NCI-H146 treated with DMSO at 0.1 percent for 48 hours (cell line): Measurements from ENCODE around the gene PYGL.
"Not testable (repeated sequence)": the region's sequence is repeated elsewhere in the genome, so short reads cannot be mapped to it uniquely, and the experiment has no call there.

Experiments used
- DNase-seq: peaks from one replicate; lab custom pipeline; 2025; ENCODE audit not compliant: unreplicated experiment; lab: John Stamatoyannopoulos, UW

PYGL gene

GRCh38 chr14:50955373-50956043 is 11.2 kb upstream of the PYGL start:
- peak; percentile 42 for DNase-seq

- DNase-seq, result peak; percentile 8
Measured at GRCh38 chr14:50954811-50955372, 10.6 kb upstream of the PYGL start.

GRCh38 chr14:50953502-50953901 is 9.2 kb upstream of the PYGL start:
- DNase-seq, result no peak

- no peak for DNase-seq
Measured at GRCh38 chr14:50951032-50951431, 6.7 kb upstream of the PYGL start.

- no peak for DNase-seq
Measured at GRCh38 chr14:50948205-50948604, 3.9 kb upstream of the PYGL start.

GRCh38 chr14:50947446-50947845 is 3.2 kb upstream of the PYGL start:
- no peak for DNase-seq

- DNase-seq, result no peak
Measured at GRCh38 chr14:50946234-50946935, 2.1 kb upstream of the PYGL start.

GRCh38 chr14:50944647-50945413 is 547 bp upstream of the PYGL start:
- DNase-seq, result no peak

GRCh38 chr14:50943261-50943942 is 881 bp downstream of the PYGL start:
- DNase-seq, result no peak

GRCh38 chr14:50941638-50942037 is 2.6 kb downstream of the PYGL start:
- not testable (repeated sequence) for DNase-seq

- DNase-seq, result no peak
Measured at GRCh38 chr14:50941151-50941550, 3.1 kb downstream of the PYGL start.

GRCh38 chr14:50937800-50938199 is 6.5 kb downstream of the PYGL start:
- no peak for DNase-seq

- DNase-seq, result no peak
Measured at GRCh38 chr14:50937325-50937724, 7.0 kb downstream of the PYGL start.

- DNase-seq, result no peak
Measured at GRCh38 chr14:50936882-50937281, 7.4 kb downstream of the PYGL start.

- DNase-seq, result no peak
Measured at GRCh38 chr14:50936016-50936340, 8.3 kb downstream of the PYGL start.

- no peak for DNase-seq
Measured at GRCh38 chr14:50935126-50936015, 8.9 kb downstream of the PYGL start.

GRCh38 chr14:50932592-50933495 is 11.4 kb downstream of the PYGL start:
- no peak for DNase-seq

GRCh38 chr14:50932156-50932555 is 12.1 kb downstream of the PYGL start:
- no peak for DNase-seq

GRCh38 chr14:50931559-50931958 is 12.7 kb downstream of the PYGL start:
- DNase-seq, result no peak
